K562 (cell line): Measurements from ENCODE around the gene ADGRB3. TPM values are rescaled to one million over a fixed set of nuclear protein-coding genes. Genes with fewer than 3 reads are reported as not detected.

Source experiments
- CREB5 ChIP-seq: fragments of 250-450 bp; sonication (Bioruptor Pico); IDR thresholded peaks from 2 replicates; pipeline ENCODE4 v1.5.0; 2020; ENCODE audit warnings: mild to moderate bottlenecking
- E4F1 ChIP-seq: fragments of 250-450 bp; sonication (Bioruptor Pico); IDR thresholded peaks from 2 replicates; pipeline ENCODE4 v1.5.0; 2021; ENCODE audit warnings: mild to moderate bottlenecking, borderline replicate concordance
- ERF ChIP-seq: fragments of 450-650 bp; formaldehyde crosslinking; IDR thresholded peaks from 2 replicates; pipeline ENCODE4 v1.4.0; 2020; ENCODE audit warnings: mild to moderate bottlenecking, mixed read lengths
- NR2C2 ChIP-seq, 2 experiments: fragments of 200-800 bp in 1 of 2; sonication (Bioruptor generic) in 1 of 2; sonication (generic) in 1 of 2; formaldehyde crosslinking in 1 of 2; IDR thresholded peaks; 2 replicates each; pipeline versions ENCODE4 v1.6.1 to v1.8.0; 2016 to 2022; ENCODE audit warnings: mild to moderate bottlenecking in 1 of 2, missing compliant biosample characterization in 1 of 2, missing genetic modification characterization in 1 of 2, missing genetic modification reagents in 1 of 2
- PHB2 ChIP-seq: fragments of 450-650 bp; IDR thresholded peaks from 2 replicates; pipeline ENCODE4 v1.6.1; 2017; ENCODE audit warnings: low read depth
- ZNF277 ChIP-seq: fragments of 250-450 bp; sonication (Bioruptor Pico); IDR thresholded peaks from 2 replicates; pipeline ENCODE4 v1.8.0; 2022; ENCODE audit warnings: inconsistent platforms, mild to moderate bottlenecking, moderate library complexity, borderline replicate concordance
- polyA plus RNA-seq, 8 experiments: library from polyadenylated mRNA; depleted of rRNA in 4 of 8; stranded (reverse) in 5 of 8; unstranded in 3 of 8; fragments of >200 nt; fragmentation: Nextera tagmentation in 2 of 8; fragmentation: Illumina TruSeq in 1 of 8; extraction: Ambion mirVana in 2 of 8; extraction: Trizol in 1 of 8; gene quantifications; 2 replicates each; pipeline versions ENCODE4 v1.2.1 to v1.2.3, GENCODE V29; 2011 to 2014; ENCODE audit warnings: inconsistent platforms in 1 of 8, missing spikeins in 1 of 8
- total RNA-seq, 7 experiments: library from RNA; depleted of rRNA in 6 of 7; stranded (reverse); fragments of >200 nt in 6 of 7; fragmentation: Illumina TruSeq in 2 of 7; extraction: Trizol in 2 of 7; gene quantifications; 2 replicates each; pipeline versions ENCODE4 v1.2.1 to v1.2.3, GENCODE V29; 2011 to 2021; ENCODE audit warnings: low replicate concordance in 1 of 7

The ADGRB3 gene
- total and polyA plus RNA-seq, 9 of the 15 experiments (the other 6 are each of a cell fraction or from before 2014, with no cell fraction given) = 0.90 to 7.8 (median 2.4) TPM

- TF ChIP-seq NR2C2 (CRISPR knock-in tag; IDR thresholded peaks at IDR 0.05) = no peak
- TF ChIP-seq NR2C2 (tag; IDR thresholded peaks at IDR 0.05) = no peak
- no peak for TF ChIP-seq PHB2
- TF ChIP-seq ZNF277 = no peak
- TF ChIP-seq E4F1 (CRISPR knock-in tag) = no peak
- no peak for TF ChIP-seq ERF (CRISPR knock-in tag)
- TF ChIP-seq CREB5 (CRISPR knock-in tag) = no peak
- TF ChIP-seq, all 486 proteins: peak for 0
Measured at GRCh38 chr6:68852791-68853190, 217.7 kb downstream of the ADGRB3 start (continued).
